ENCODE measurements around the gene STXBP2.

DNA sequence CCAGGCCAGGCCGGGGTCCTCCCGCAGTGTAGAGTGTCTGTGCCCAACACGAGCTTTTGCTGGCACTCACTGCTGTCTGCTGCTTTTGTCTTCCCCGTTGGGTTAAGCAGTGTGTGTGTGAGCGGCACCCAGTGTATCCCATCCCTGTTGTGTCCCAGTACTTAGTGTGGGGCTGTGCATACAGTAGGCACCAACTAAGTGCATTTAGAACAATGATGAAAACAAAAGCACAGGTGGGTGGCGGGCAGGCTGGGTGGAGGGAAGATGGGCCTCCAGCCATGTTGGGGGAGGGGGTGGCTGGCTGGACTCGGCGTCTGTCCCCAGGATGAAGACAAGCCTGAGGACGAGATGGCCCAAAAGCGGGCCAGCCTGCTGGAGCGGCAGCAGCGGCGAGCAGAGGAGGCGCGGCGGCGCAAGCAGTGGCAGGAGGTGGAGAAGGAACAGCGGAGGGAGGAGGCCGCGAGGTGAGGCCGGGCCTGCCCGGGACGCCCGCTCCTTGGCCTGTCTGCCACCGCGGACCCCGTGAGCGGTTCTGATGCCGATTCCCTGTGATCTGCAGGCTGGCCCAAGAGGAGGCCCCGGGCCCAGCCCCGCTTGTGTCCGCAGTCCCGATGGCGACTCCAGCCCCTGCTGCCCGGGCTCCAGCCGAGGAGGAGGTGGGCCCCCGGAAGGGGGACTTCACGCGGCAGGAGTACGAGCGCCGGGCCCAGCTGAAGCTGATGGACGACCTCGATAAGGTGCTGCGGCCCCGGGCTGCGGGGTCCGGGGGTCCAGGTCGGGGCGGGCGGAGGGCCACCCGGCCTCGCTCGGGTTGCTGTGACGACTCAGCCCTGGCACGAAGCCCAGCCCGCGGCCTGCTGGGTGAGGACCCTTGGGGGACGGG lies 21.8 kb upstream of the STXBP2 start:
- TF ChIP-seq POLR2A (IDR thresholded peaks at IDR 0.05) (no peak), CTCF (IDR thresholded peaks at IDR 0.05) (no peak)
